ENCODE results near the gene COA5.

Gene COA5, protein sequence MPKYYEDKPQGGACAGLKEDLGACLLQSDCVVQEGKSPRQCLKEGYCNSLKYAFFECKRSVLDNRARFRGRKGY

DNA sequence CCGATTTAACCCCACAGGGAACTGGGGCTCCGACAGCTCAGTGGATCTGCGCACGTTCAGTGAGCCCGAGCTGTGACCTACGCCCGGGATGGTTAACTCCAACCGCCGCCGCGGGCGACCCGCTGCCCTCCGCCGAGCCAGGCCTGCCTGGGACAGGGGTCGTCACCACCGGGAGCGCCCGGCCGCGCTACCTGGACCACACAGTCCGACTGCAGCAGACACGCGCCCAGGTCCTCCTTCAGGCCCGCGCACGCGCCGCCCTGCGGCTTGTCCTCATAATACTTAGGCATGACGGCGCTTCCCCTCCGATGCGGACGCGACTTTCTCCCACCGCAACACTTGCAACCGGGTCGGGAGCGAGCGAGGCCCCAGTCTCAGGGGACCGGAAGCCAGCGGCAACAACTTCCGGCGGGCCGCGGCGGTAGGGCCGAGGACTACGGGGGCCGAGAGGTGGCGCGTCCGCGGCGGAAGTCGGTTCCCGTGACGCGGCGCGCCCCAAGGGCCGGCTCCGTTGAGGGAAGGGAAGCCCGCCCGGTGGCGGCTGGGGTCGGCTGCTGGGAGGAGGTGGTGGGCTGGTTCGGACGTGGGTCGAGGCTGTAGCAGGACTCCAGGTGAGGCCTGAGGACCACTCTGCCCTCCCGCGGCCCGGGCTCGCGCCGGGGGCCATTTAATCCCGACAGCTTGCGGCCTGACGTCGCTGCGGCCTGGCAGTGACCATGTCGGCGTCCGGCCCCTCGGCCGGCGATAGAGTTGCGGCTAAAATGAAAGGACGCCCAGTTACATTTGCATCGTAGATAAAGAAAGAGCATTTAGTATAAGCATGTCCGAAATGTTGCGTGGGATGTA is at the start of gene COA5, which contains the start of gene UNC50:
Gene COA5 (minus strand): TSS at position 397 of the 846 bp plus-strand sequence. CDS start 107 bp downstream, at position 290.
Gene UNC50 (plus strand): TSS at position 474 of the 846 bp plus-strand sequence. CDS start 1,171 bp downstream, outside the sequence.
- peak; percentile 76 to 88 (median 83) for DNase-seq (ENCODE audit: low read depth in 3 of 3)

DNA sequence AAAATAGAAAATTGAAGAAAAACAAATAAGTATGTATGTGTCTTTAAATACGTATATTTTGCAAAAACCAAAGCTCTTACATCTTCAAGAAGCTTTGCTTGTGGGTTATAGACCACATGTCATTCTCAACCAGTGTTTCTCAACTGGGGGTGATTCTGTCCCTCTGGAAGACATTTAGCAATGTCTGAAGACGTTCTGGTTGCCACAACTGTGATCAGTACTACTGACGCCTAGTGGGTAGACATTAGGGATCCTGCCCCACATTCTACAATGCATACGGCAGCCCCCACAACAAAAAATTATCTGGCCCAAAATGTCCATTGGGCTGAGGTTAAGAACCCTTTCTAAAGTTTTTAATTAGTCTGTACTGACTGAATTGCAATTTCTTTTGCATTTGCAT is 48.5 kb upstream of the COA5 start:
- no peak for DNase-seq (ENCODE audit: low read depth in 3 of 3)

DNA sequence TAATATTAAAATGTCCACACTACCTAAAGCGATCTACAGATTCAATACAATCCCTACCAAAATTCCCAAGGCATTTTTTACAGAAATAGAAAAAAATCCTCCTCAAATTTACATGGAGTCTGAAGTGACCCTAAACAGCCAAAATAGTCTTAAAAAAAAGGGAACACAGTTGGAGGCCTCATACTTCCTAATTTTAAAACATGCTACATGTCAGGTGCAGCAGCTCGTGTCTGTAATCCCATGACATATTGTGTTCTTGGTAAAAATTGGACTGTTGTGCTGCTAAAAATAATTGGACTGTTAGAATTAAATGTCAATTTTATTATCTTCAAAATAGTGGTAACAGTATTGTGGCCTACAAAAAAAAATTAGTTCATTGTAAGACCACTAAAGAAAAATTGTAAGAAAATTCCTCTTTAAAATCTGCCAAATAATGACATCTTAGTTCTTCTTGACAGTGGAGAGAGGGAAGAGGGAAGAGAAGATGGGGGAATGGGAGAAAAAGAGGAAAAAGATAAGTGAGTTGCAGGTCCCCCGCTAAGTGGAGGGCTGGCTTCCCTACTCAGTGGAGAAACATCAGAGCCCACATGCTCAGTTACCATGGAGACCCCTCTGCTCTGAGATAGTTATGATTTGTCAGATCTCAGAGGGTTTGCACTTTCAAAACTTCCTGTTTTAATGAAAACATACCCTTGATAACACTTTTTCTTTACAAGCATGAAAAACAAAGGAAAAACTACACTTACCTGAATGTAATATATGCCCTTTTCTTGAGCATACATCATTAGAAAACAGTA is 46.6 kb upstream of the COA5 start:
- DNase-seq (ENCODE audit: low read depth in 3 of 3) = no peak

DNA sequence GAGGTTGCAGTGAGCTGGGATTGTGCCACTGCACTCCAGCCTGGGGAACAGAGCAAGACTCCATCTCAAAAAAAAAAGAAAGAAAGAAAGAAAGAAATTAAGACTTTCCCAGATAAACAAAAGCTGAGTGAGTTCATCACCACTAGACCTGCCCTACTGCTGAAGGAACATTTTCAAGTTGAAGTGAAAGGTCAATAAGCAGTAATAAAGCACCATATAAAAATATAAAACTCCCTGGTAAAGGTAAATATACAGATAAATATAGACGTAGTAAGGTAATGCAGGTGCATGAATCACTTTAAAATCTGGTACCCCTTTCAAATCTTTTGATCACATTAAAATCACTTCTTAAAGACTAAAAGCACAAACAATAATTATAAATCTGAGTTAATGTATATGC is 42.7 kb upstream of the COA5 start:
- no peak for DNase-seq (ENCODE audit: low read depth in 3 of 3)

DNA sequence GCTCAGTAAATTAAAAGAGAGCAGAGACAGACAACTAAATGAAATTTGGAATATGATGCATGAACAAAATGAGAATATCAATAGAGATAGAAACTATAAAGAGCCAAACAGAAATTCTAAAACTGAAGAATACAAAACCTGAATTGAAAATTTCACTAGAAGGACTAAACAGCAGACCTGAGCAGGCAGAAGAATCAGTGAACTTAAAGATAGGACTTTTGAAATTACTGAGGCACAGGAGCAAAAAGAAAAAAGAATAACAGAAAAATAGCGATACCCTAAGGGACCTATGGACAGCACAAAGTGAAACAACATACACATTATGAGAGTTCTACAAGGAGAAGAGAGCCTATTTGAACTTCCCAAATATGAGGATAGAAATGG is 41.7 kb upstream of the COA5 start:
- no peak for DNase-seq (ENCODE audit: low read depth in 3 of 3)

DNA sequence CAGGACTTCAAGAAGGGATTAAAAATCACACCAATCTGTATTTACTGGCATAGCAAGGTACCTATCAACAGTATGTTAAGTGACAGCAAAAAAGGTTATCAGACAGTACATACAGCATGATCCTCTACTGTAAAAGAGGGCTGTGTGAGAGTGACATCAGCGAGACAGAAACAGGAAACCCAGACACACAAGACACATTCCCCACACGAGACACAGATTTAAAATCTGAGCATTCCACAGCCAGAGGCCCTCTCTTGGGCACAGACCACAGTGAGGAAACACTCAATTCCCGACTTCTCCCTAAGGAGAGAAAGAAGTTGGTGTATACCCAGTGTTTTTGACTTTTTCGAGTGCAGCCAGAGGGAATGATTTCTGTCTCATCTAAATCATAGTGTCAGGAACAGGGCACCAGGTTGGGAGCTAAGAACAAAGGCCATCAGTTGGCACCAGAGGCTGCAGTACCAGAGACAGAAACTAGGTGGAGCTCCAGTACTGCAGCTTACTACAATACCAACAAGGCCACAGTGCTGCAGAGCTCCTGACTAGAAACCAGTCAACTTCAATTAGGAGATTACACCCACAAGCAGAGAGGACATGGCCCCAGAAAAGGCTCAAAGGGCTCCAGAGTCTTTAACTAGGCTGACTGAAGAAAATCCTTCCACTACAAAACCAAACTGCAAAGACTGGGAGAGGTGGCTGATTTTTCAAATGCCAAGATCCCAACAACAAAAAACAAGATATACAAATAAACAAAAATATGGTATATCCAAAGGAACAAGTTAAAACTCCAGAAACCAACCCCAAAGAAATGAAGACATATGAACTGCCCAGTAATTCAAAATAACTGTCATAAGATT is 41.1 kb upstream of the COA5 start:
- peak; percentile 43 to 78 (median 67) for DNase-seq (ENCODE audit: low read depth in 3 of 3)

DNA sequence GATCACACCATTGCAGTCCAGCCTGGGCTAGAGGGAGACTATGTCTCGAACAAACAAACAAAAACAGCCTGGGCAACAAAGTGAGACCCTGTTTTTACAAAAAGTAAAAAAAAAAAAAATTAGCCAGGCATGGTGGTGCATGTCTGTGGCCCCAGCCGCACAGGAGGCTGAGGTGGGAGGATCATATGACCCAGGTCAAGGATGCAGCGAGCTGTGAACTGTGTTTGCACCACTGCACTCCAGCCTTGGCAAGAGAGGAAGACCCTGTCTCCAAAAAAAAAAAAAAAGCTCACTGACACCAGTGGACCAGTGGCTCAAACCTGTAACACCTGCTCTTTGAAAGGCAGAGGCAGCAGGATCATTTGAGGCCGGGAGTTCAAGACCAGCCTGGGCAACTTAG is 40.1 kb upstream of the COA5 start:
- no peak for DNase-seq (ENCODE audit: low read depth in 3 of 3)

DNA sequence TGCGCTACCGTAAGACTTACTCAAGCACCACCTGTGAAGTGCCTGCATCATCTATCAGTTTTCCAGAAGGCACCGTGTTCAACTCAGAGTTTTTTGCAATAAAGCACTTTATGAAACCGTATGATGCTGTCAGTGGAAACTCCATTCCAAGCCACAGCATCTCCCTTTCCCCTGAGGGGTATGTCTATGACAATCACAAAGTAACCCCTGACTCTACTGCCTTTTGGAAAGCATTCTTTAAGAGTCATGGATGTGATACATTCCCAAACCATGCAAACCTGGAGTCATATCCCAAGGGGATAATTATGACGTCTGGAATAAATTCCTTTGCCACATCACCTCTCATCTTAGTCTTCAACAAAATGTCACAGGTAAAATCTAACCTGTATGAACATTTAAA is 39.3 kb upstream of the COA5 start:
- DNase-seq (ENCODE audit: low read depth in 3 of 3) = no peak

DNA sequence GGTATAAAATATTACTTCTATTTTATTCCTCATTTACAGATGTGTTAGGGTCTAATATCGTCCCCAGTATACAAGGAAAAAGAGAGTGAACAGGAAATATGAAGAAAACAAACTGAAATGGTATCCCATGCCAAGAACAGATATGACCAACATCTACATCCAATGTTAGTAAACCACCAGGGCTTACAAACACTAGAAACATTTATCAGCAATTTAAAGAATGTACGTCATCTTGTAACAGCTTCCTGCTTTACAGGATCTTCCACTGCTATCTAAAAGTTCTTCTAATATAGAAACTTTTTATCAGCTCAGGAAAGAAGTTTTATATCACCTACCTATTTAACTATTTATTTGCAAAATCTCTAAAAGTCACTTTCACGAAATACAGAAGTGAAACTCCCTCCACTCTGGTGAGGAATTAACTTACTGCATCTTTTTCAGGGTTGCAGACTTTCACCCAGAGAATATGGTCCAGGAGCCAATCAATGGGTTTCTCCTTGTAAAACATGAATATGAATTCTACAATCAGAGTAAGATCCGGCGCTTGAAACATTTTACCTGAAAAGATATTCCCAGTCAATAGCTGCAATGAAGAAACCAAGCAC is 35.3 kb upstream of the COA5 start:
- DNase-seq (ENCODE audit: low read depth in 3 of 3) = no peak

DNA sequence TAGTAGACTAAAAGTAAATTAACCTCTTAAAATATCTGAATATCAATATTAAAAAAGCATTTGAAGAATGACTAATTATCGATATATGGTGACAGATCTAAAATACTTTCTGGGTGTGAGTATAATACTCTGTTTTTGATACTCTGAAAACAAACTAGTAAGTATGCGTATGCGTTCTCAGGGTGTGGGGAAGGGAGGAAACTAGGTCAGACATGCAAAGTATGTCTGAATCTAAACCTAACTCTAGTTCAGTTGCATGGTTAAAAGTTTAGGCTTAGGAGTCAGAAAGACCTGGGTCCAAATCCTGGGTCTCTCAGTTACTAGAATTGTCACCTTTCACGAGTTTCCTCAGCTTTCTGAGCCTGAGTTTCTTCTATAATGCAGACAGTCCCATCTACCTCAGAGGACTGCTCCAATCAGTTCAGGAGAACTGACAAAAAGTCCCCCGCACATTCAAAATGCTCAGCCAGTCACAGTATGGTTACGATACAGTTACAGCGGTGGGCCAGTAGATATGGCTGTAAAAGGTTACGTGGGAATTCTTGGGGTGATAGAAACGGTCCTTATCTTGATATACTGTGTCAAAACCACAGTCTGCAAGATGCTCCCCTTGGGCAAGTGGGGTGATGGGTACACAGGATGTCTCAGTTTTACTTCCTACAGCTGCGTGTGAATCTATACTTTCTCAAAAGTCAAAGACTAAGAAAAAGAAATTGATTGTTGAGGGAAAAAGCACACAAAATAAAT is 29.3 kb upstream of the COA5 start:
- no peak for DNase-seq (ENCODE audit: low read depth in 3 of 3)

DNA sequence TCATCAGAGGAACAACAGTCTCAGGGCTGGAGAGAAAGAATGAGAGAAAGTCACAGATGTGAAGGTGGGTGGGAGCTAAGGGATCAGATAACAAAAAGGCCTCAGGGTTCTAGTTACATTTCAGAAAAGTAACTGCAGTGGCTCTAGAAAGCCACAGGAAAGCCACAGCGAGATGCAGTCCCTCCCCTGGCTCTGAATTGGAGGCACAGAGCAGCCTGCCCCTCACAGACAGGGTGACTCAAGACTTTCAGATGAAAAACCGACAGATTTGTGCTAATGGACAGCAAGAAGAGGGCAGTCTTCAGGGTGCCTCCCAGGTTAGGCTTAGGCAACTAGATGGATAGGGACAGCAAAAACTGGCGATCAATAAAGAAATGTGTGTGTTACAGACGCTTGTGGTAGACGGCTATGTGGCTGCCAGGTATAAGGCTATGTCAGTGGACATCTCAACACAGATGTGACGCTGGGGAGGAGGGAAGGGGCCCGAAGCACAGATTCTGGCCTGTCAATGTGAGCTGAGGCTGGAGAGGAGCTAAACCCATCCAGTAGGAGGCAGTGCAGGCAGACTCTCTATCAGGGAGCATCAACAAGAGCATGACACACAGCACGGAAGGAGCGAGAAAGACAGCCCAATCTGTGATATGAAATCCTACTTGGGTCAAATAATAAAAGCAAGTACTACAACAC is 26.2 kb upstream of the COA5 start:
- DNase-seq (ENCODE audit: low read depth in 3 of 3) = peak in 2 of 3 experiments; percentile 11 to 24

DNA sequence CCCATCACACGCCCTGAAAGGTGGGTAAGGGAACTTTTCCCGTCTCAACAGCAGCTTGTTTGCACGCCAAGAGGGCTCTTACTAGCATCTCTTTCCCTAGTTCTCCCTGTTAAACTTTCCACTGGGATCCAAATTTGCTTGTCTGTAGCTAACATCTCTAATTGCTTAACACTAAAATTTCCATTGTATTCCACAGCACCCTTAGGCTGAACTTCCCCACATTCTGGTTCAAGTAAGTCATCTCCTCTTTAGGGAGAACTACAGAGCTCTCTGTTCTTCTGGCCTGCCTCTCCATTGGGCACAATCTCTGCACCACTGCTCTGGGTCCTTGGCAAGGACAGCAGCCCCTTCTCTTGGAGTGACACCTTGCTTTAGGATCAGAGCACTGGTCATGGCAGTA is 24.0 kb upstream of the COA5 start:
- DNase-seq (ENCODE audit: low read depth in 3 of 3) = no peak

DNA sequence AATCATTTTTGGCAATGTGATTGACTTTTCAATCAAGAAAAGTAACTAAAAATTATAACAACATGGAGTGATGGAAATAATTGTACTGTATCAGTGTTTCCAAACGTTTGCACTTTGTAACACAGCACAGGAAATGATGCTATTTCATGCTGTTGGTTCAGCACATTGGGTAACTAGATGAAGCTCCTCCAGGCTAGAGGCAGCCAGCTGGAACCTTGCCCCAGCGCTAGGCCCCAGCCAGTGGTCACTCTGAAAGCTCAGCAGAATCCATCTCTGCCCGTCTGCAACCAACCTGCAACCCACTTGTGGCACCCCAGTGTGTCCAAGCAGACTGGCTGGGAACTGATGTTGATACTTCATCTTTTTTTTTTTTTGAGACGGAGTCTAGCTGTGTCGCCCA is 15.3 kb upstream of the COA5 start:
- no peak for DNase-seq (ENCODE audit: low read depth in 3 of 3)

DNA sequence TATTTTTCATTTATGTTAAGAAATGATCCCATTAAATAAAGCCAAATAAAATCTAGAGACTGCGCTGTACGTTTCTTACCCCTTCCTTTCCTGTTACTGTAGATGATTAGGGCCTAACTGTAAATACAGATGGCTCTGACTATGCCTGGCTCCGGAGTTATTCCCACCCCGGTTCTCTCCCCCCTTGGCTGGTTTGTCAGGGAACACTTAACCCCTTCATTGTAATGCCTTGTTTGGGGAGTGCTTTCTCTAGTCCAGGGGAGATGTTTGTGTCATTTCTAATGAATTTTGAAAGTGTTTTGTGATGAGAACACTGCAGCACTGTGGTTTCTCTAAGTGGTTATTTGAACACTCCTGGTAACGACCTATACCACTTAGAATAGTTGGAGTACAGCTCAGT is 8.8 kb upstream of the COA5 start:
- DNase-seq (ENCODE audit: low read depth in 3 of 3) = no peak

DNA sequence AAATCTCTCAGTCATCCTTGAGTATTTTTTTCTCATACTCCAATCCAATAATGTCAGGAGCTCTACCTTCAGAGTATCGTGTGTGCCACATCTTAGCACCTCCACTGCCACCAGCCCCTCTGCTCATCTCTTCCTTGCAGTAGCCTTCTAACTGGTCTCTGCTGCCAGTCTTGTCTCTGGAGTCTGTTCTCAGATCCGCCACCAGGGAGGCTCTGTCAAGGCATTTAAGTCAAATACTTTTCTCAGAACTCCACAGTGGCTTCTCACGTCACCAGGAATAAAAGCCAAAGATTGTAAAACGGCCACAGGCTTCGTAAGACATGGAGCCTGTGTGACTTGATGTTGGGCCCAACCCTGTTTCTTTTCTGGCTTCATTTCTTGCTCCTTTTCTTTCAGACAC is 7.2 kb upstream of the COA5 start:
- DNase-seq (ENCODE audit: low read depth in 3 of 3) = no peak

DNA sequence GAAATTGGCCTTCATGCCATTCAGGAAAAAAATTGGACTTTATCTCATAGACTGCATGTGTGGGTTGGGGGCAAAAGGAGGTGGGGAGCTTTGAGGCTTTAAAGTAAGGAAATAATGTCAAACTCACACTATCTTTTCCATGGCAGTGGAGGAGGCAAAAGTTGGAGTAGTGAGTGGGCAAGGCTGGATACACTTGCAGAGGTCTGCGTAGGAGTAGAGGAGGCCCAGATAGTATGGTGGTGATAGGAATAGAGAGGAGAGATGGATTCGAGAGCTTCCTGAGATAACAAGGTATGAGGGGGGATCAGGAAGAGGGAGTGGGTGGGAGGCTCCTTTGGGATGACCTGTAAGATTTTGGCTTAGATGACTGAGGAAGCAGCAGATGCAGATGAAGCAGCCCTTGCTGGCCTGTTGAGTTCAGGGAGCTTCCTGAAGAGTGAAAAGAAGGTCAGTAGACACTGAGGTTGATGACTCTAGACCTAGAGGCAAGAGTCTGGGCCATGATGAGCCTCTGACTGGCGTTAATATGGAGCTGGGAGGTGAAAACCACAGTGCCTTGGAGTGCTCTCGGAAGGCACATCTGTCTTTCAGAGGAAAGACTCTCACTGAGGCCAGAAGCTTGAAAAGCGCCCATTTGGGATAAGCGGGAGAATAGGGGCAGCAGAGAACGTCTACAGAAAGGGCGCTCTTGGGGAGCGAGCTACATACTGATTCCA is 5.9 kb upstream of the COA5 start:
- DNase-seq (ENCODE audit: low read depth in 3 of 3) = no peak

DNA sequence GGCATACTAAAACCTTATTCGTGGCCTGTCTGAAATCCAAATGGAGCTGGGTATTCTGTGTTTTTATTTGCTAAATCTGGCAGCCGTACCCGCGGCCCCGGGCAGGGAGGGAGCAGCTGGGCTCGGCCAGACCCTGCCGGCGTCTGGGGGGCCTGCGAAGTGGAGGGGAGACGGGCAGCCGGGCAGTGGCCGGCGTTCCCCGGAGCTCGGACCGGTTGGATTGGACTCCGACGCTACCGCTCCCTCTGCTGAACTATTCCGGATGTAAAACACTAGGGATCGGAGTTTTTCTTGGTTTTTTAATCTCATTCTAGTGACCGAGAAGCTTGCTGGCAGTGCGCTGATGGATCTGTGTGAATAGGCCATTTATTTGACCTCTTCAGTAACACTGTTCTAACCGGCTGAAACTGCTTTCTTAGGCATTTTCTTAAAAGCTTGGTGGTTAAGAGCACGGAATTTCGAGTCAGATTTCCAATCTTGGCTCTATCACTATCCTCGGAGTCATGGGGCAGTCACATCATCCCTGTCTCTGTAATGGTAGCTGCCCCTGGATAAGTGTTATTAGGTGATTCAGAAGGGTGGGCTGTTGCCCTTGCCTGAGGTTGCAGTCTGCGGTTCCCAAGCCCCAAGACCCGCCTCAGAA is 771 bp upstream of the COA5 start:
- no peak for DNase-seq (ENCODE audit: low read depth in 3 of 3)

DNA sequence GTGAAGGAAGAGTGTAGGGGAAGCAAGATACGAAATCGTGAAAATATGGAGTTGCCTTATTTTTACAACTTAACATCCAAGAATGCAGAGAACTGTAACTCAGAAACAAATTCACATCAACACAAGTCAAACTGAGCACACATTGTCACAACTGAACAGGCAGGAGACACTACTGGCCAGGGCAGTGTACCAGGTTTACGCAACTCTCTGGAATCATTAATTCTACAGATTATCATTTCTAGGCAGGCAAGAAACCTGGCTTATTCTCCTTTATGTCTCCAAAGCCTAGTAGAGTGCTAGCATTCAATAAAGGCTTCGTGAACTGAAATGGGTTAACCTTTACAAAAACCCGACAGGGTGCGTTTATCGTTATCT is 584 bp downstream of the COA5 start:
- no peak for DNase-seq (ENCODE audit: low read depth in 3 of 3)

DNA sequence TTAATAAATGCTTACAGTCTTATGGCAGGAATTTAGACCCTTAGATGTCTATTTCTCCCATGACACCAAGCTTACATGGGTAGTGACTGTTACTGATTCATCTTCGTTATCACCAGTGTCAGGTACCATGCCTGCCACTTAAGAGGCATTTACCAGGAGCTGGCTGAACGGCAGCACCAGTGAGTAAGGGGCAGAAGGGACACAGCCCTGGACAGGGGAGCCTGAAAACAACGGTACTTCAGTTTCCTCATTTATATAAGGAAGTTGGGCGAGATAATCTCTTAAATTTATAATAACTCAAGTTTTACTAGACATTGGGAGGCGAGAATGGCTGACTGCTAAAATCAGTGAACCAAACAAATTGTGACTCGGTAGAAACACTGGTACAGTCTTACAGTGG is 1.2 kb downstream of the COA5 start:
- no peak for DNase-seq (ENCODE audit: low read depth in 3 of 3)
